HepG2 (cell line): ENCODE data around the gene CADPS. TPM values are rescaled to one million over a fixed set of nuclear protein-coding genes. Genes with fewer than 3 reads are reported as not detected.

ENCODE experiments used
- ATF2 ChIP-seq: sonication (generic); formaldehyde crosslinking; IDR thresholded peaks from 2 replicates; pipeline ENCODE4 v1.4.0; 2020; ENCODE audit warnings: missing genetic modification reagents
- ATRX ChIP-seq: sonication (generic); formaldehyde crosslinking; IDR thresholded peaks from 2 replicates; pipeline ENCODE4 v1.4.0; 2020; ENCODE audit warnings: missing genetic modification reagents, borderline replicate concordance
- EZH2 ChIP-seq: conservative IDR thresholded peaks from 2 replicates; pipeline ENCODE4 v1.6.1; 2012; ENCODE audit warnings: mild to moderate bottlenecking, low read depth, low read length, moderate library complexity
- PRDM10 ChIP-seq: sonication (generic); formaldehyde crosslinking; IDR thresholded peaks from 2 replicates; pipeline ENCODE4 v1.4.0; 2020; ENCODE audit warnings: low read depth, missing genetic modification reagents
- REXO4 ChIP-seq: sonication (generic); formaldehyde crosslinking; IDR thresholded peaks from 2 replicates; pipeline ENCODE4 v1.8.0; 2022; ENCODE audit warnings: missing genetic modification reagents, mild to moderate bottlenecking, borderline replicate concordance
- SOX5 ChIP-seq: IDR thresholded peaks from 2 replicates; pipeline ENCODE4 v1.6.1; 2016; ENCODE audit warnings: borderline replicate concordance
- STAT6 ChIP-seq: sonication (generic); formaldehyde crosslinking; IDR thresholded peaks from 2 replicates; pipeline ENCODE4 v1.4.0; 2020; ENCODE audit warnings: missing genetic modification reagents, mild to moderate bottlenecking, borderline replicate concordance
- ZBTB39 ChIP-seq: sonication (generic); formaldehyde crosslinking; IDR thresholded peaks from 2 replicates; pipeline ENCODE4 v1.5.0; 2020; ENCODE audit warnings: missing genetic modification reagents
- ZNF180 ChIP-seq: sonication (generic); formaldehyde crosslinking; IDR thresholded peaks from 2 replicates; pipeline ENCODE4 v1.4.0; 2020; ENCODE audit warnings: low read depth, missing genetic modification reagents, borderline replicate concordance
- ZNF350 ChIP-seq: sonication (generic); formaldehyde crosslinking; IDR thresholded peaks from 2 replicates; pipeline ENCODE4 v1.4.0; 2020; ENCODE audit warnings: mild to moderate bottlenecking, low read depth, missing genetic modification reagents, borderline replicate concordance
- ZSCAN25 ChIP-seq: sonication (generic); formaldehyde crosslinking; IDR thresholded peaks from 2 replicates; pipeline ENCODE4 v1.8.0; 2022; ENCODE audit warnings: mild to moderate bottlenecking, missing genetic modification reagents
- polyA plus RNA-seq, 8 experiments: library from polyadenylated mRNA; depleted of rRNA in 3 of 8; stranded (reverse) in 7 of 8; unstranded in 1 of 8; fragments of >200 nt; fragmentation: Illumina TruSeq in 4 of 8; extraction: Trizol in 4 of 8; gene quantifications; 2 replicates each; pipeline versions ENCODE4 v1.2.1 to v1.2.3, GENCODE V29; 2011 to 2016; ENCODE audit warnings: low read depth in 4 of 8, missing spikeins in 1 of 8, mixed read lengths in 1 of 8; ENCODE audit not compliant: insufficient read depth in 1 of 8
- total RNA-seq, 5 experiments: library from RNA; depleted of rRNA; stranded (reverse); fragments of >200 nt; fragmentation: Illumina TruSeq; extraction: Trizol; gene quantifications; 2 replicates each; pipeline ENCODE4 v1.2.3, GENCODE V29; 2016; ENCODE audit warnings: low read depth in 1 of 5
- TF ChIP-seq, protein P1 (sequence below): sonication (generic); formaldehyde crosslinking; IDR thresholded peaks from 2 replicates; pipeline ENCODE4 v1.4.0; 2020; ENCODE audit warnings: missing genetic modification reagents, borderline replicate concordance

The CADPS gene
- total and polyA plus RNA-seq, 2 of the 13 experiments (the other 11 are each of a cell fraction or from before 2014, with no cell fraction given): not detected

- no peak for TF ChIP-seq PRDM10
- no peak for TF ChIP-seq ZBTB39
- TF ChIP-seq STAT6 (CRISPR knock-in tag): no peak
- no peak for TF ChIP-seq SOX5 (CRISPR knock-in tag)
- no peak for TF ChIP-seq ZSCAN25 (CRISPR knock-in tag)
- no peak for TF ChIP-seq EZH2
- TF ChIP-seq ATF2 (CRISPR knock-in tag): no peak
- TF ChIP-seq, protein P1, sequence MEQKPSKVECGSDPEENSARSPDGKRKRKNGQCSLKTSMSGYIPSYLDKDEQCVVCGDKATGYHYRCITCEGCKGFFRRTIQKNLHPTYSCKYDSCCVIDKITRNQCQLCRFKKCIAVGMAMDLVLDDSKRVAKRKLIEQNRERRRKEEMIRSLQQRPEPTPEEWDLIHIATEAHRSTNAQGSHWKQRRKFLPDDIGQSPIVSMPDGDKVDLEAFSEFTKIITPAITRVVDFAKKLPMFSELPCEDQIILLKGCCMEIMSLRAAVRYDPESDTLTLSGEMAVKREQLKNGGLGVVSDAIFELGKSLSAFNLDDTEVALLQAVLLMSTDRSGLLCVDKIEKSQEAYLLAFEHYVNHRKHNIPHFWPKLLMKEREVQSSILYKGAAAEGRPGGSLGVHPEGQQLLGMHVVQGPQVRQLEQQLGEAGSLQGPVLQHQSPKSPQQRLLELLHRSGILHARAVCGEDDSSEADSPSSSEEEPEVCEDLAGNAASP (CRISPR knock-in tag): no peak
- no peak for TF ChIP-seq ZNF350 (CRISPR knock-in tag)
- no peak for TF ChIP-seq ZNF180 (CRISPR knock-in tag)
- no peak for TF ChIP-seq ATRX (CRISPR knock-in tag)
- no peak for TF ChIP-seq REXO4 (CRISPR knock-in tag)
Measured at GRCh38 chr3:62677926-62678325, 197.3 kb downstream of the CADPS start (continued).
